Activated naive CD4-positive, alpha-beta T cell treated with anti-CD3 and anti-CD28 coated beads for 36 hours (primary cell): ENCODE data around the gene IL1RN. TPM values are rescaled to one million over a fixed set of nuclear protein-coding genes. Genes with fewer than 3 reads are reported as not detected.

ENCODE experiments used
- CTCF ChIA-PET: fragments of 350-600 bp; sonication (Branson Sonifier 250); formaldehyde crosslinking; loops from one replicate; lab custom pipeline; 2021; ENCODE audit warnings: antibody characterized with exemption; lab: Charles Lee
- DNase-seq: peaks from one replicate; pipeline ENCODE4 v3.0.0-alpha.2; 2020
- H3K27ac Mint-ChIP-seq: one replicate; pipeline ENCODE4 v1.8.0; 2021; ENCODE audit warnings: mild to moderate bottlenecking, mixed read lengths
- H3K27me3 Mint-ChIP-seq: one replicate; pipeline ENCODE4 v1.8.0; 2021; ENCODE audit warnings: low read depth, mixed read lengths
- H3K36me3 Mint-ChIP-seq: one replicate; pipeline ENCODE4 v1.8.0; 2021; ENCODE audit warnings: low read depth, mixed read lengths
- H3K4me1 Mint-ChIP-seq: one replicate; pipeline ENCODE4 v1.8.0; 2021; ENCODE audit warnings: low read depth, mixed read lengths
- H3K4me3 Mint-ChIP-seq: one replicate; pipeline ENCODE4 v1.8.0; 2021; ENCODE audit warnings: mild to moderate bottlenecking, moderate library complexity, mixed read lengths
- H3K9me3 Mint-ChIP-seq: one replicate; pipeline ENCODE4 v1.8.0; 2021; ENCODE audit warnings: mixed read lengths
- intact Hi-C: fragments of 100-400 bp; cut with micrococcal nuclease; formaldehyde crosslinking; loops from one replicate; pipeline ENCODE4 v1.15.1; 2023
- total RNA-seq, 2 experiments: library from RNA; stranded (reverse); gene quantifications; one replicate each; pipeline ENCODE4 v1.2.3, GENCODE V29; 2021

The IL1RN gene
- total RNA-seq, 2 experiments from 2014 or later, result 0.77 to 1.2 TPM

DNA sequence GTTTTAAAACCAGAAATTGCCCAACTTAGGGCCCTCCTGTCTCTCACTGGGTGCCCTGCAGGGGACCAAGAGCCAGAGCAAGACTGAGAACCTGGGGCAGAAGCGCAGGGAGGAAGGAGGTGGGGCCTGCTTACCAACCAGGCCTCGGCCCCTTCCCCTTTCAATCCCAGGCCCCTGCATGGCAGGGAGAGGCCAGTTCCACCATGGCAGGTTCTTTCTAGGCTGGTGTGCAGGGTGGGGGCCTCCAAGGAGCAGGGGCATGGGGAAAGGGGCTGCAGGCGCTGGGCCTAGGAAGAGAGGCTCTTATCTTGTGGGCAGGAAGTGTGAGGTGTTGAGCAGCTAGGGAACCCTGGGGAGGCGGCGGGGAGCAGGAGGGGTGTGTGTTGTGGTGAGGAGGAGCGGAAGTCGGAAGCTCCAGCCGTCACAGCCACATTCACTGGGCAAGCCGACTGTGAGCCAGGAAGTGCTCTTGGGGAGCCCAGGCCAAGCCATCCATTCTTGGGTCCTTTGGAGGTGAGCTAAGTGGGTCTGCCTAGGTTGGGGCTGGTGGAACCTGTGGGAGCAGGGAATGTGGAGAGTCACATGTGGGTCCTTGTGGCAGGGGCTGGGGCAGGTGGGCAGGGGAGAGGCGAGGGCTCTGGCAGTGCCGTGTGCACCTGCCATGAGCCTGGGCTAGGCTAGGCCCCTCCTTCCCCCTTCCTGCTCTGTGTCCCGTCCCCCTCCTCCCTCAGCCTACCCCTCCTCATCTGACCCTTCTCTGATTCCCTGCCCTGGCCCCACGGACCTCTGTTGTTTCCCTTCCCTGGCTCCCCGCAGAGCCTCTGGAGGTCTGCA is 46.4 kb downstream of the IL1RN start, which contains the start of gene PSD4:
Gene PSD4 (plus strand): TSS at position 430 of the 834 bp plus-strand sequence. CDS start 8,486 bp downstream, outside the sequence.
- Mint-ChIP-seq H3K27ac (peak within 1 kb of the TSS; percentile 97), H3K4me1 (peaks cover 77% of the 10 kb centered on the region), H3K27me3 (no peaks in the 10 kb centered on the region), H3K36me3 (peaks cover 38% of the 10 kb centered on the region), H3K9me3 (peaks cover 6% of the 10 kb centered on the region), H3K4me3 (peak within 1 kb of the TSS; percentile 95)
- intact Hi-C loops, result loop anchor here (1.0 to 5.0 kb wide), 9 partner anchors 15 to 986 kb away; partner anchors contain the start of gene CKAP2L
- CTCF ChIA-PET, result interaction anchor here (0.6 to 5.8 kb wide), 17 partner anchors 9 to 94 kb away, joined by 3 to 95 read pairs (median 4); no protein-coding TSS in a partner anchor
- peak; percentile 96 for DNase-seq

DNA sequence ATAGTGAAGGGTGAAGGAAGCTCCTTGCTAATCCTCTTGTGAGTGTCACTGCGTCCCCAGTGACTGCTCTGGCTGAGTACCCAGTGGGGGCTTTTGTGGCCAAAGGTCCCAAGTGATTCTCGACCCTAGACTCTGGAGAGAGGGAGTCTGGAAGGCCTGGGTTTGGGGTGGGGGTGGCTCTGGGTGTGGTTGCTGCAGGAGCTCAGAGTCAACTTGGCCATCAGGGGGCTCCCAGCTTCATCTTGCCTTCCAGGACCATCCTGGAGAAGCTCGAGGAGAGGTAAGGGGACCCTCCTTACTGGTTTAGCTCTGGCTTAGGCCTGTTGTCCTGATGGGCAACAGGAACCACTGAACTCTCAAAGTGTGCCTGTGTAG is 47.0 kb downstream of the IL1RN start:
- Mint-ChIP-seq H3K36me3 (peaks cover 41% of the 10 kb centered on the region), H3K4me3 (peak overlapping the region; percentile 95), H3K27me3 (no peaks in the 10 kb centered on the region), H3K4me1 (peaks cover 77% of the 10 kb centered on the region), H3K27ac (peak overlapping the region; percentile 97), H3K9me3 (peaks cover 6% of the 10 kb centered on the region)
- intact Hi-C loops, result loop anchor here (1.0 to 5.0 kb wide), 7 partner anchors 25 to 987 kb away; partner anchors contain the start of gene CKAP2L
- peak; percentile 40 for DNase-seq
- CTCF ChIA-PET, result interaction anchor here (0.6 to 5.8 kb wide), 17 partner anchors 9 to 95 kb away, joined by 3 to 95 read pairs (median 4); no protein-coding TSS in a partner anchor

DNA sequence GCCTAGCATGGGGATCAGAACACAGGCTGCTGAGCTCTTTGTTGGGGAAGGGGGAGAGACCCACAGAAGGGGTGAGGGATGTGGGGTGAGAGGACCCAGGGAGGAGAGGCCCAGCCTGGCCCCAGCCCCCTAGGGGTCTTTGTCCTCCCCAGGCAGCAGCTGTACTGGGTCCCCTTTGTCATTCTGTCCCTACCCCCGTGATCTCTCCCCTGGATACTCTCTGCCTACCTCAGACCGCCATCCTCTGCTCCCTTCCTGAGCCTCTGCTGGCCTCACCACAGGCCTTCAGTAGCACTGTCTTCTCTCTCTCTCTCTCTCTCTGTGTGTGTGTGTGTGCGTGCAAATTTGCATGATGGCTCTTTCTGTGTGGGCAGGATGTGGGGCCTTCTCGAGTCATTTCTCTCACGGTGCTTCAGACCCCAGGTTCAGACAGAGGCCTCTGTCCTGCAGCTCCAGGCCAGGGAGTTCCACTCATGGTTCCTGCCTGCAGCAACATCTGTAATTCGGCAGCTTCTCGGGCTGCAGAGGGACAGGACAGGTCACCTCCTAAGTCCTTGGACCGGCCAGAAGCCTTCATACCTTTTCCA is 47.7 kb downstream of the IL1RN start:
- intact Hi-C loops, result loop anchor here (1.0 to 5.0 kb wide), 5 partner anchors 8 to 178 kb away; no protein-coding TSS in a partner anchor
- CTCF ChIA-PET, result interaction anchor here (0.6 to 5.8 kb wide), 12 partner anchors 11 to 195 kb away, joined by 3 to 95 read pairs (median 6); no protein-coding TSS in a partner anchor

DNA sequence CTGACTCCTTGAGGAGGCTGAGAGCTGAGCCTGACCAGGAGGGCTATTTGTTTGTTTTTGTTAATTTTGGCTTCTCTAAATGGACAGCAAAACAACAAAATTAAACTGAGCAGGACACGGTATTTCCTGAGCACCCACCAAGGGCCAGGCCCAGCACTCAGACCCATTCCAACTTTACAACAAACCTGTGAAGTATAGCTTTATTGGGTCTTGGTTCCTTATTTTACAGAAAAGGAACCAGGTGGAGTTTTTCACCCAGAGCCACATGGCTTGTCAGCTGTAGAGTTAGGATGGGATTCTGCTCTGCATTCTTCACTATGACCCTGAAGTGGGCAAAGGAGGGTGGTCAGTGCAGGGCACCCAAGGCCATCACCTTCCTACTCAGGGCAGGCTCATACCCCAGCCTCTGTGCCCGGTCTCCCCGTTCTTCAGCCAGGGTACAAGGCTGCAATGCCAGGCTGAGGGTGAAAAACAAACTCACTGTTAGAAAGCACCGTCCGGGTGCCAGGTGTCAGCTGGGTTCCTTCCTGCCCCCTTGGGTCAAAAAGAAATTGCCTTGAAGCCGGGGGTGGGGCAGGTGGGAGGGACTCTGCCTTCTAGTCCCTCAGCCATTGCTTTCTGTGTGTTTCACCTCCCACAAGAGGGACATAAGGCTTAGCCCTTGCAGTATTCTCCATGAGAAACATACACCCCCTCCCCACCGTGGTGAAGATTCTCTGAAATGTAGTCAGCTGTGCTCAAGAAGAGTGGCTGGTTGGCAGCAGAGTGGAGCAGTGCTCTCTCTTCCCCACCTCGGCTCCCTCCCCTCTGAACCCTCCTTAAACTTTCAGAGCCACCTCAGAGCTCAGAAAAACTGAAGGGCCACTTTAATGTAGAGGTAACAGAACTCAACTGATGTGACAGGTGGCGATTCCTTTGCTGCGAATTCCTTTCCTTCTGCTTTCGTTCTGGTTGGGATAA is 48.6 kb downstream of the IL1RN start:
- H3K9me3 Mint-ChIP-seq, result peaks cover 4% of the 10 kb centered on the region
- peaks cover 85% of the 10 kb centered on the region for H3K4me1 Mint-ChIP-seq
- peak; percentile 62 for DNase-seq
- H3K27me3 Mint-ChIP-seq, result no peaks in the 10 kb centered on the region
- H3K27ac Mint-ChIP-seq, result peak overlapping the region; percentile 97
- CTCF ChIA-PET, result interaction anchor here (0.6 to 5.8 kb wide), 6 partner anchors 12 to 194 kb away, joined by 3 to 95 read pairs (median 13); no protein-coding TSS in a partner anchor
- H3K4me3 Mint-ChIP-seq, result peak overlapping the region; percentile 95
- H3K36me3 Mint-ChIP-seq, result peaks cover 39% of the 10 kb centered on the region
- intact Hi-C loops, result loop anchor here (1.0 to 5.0 kb wide), 5 partner anchors 9 to 179 kb away; no protein-coding TSS in a partner anchor

More for the DNA sequence above, 47.7 kb downstream of the IL1RN start:
- Mint-ChIP-seq H3K36me3 (peaks cover 39% of the 10 kb centered on the region), H3K4me1 (peaks cover 79% of the 10 kb centered on the region), H3K4me3 (peak overlapping the region; percentile 95), H3K27ac (peak overlapping the region; percentile 97), H3K27me3 (no peaks in the 10 kb centered on the region), H3K9me3 (peaks cover 6% of the 10 kb centered on the region)
- DNase-seq, result peak; percentile 85

DNA sequence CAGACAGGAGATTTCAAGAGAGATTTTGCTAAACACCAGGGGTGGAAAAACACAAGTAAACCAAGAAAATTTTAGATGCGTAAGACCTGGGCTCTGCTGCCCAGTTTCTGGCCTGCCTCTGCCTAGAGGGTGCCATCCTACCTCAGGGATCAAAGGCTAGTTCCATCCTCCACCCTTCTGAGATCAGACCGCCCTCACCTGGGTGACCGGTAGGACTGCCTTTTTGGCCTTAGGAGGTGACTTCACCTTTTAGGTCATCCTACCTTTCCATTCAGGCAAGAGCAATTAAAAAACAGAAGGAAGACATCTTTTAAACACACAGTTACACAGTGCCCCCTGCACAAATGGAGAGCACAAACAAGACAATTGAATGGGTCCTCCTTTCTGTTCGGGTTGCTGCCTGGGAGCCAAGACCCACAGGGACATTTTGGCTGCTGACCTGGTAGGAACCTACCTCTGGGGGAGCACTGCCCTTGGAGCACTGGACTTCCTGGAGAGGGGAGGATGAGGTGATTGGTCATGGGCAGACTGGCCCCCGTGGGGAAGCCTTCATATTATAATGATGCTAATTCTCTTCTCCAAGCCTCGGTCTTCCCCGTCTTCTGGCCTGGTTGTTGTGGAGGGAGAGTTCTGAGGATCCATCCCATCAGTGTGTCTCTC is 49.4 kb downstream of the IL1RN start:
- H3K4me1 Mint-ChIP-seq, result peaks cover 85% of the 10 kb centered on the region
- peaks cover 35% of the 10 kb centered on the region for H3K36me3 Mint-ChIP-seq
- intact Hi-C loops, result loop anchor here (5.0 kb wide), 1 partner anchor 95 kb away; no protein-coding TSS in a partner anchor
- peak overlapping the region; percentile 95 for H3K4me3 Mint-ChIP-seq
- peak overlapping the region; percentile 61 for H3K27ac Mint-ChIP-seq
- CTCF ChIA-PET, result interaction anchor here (0.9 to 5.8 kb wide), 5 partner anchors 20 to 97 kb away, joined by 3 to 95 read pairs (median 6); no protein-coding TSS in a partner anchor
- DNase-seq, result no peak
- no peaks in the 10 kb centered on the region for H3K27me3 Mint-ChIP-seq
- no peaks in the 10 kb centered on the region for H3K9me3 Mint-ChIP-seq

DNA sequence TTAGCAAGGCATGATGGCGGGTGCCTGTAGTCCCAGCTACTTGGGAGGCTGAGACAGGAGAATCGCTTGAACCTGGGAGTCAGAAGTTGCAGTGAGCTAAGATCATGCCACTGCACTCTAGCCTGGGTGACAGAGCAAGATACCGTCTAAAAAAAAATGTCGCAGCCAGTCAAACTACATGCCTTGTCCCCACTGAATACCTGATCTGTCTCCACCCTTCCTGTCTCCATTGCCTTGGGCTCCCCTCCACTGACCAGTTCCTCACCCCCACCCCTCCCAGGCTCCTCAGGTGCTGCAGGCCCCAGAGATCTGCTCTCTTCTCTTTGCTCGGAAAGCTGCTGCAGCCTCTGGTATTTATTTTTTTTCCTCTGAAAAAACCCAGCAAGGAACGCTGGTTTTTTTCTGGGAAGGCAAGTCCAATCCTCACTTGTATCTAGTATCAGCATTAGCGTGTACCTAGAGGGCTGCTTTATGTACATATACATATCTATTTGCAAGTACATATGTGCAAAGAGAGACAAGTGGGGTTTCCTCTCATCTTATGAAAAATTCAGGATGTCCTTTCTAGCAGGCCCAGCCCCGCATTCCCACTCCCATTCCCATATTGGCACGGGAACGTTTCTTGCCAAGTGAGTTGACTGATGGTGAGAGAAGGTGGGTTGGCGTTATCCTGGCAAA is 50.8 kb downstream of the IL1RN start:
- no peak for DNase-seq
- Mint-ChIP-seq H3K27ac (peak overlapping the region; percentile 67), H3K4me1 (peaks cover 81% of the 10 kb centered on the region), H3K4me3 (no peak overlapping the region), H3K9me3 (no peaks in the 10 kb centered on the region), H3K36me3 (peaks cover 40% of the 10 kb centered on the region), H3K27me3 (no peaks in the 10 kb centered on the region)
- intact Hi-C loops, result loop anchor here (5.0 kb wide), 1 partner anchor 96 kb away; no protein-coding TSS in a partner anchor
- CTCF ChIA-PET, result interaction anchor here (0.6 to 2.4 kb wide), 3 partner anchors 17 to 28 kb away, joined by 3 to 6 read pairs (median 4); no protein-coding TSS in a partner anchor

DNA sequence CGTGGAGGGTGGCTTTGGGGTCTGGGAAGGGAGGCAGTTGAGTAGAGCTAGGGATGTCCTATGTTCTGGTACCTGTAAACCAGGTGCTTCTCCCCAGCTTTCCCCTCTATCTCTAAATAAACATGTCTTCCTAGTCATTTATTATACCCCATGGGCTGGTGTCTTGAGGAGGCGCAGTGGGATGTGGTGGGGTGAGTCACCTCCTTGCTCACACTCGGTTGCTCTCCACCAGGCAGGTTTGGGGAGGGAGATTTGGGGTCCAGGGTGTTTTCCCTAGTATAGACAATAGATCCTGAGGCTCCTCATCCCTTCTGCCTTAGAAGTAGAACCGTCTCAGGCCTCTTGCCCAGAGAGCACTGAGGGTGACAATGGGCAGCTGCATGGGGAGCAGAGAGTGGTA is 51.5 kb downstream of the IL1RN start:
- Mint-ChIP-seq H3K9me3 (no peaks in the 10 kb centered on the region), H3K27me3 (no peaks in the 10 kb centered on the region), H3K36me3 (peaks cover 46% of the 10 kb centered on the region), H3K4me1 (peaks cover 81% of the 10 kb centered on the region), H3K4me3 (no peak overlapping the region), H3K27ac (peak overlapping the region; percentile 67)
- CTCF ChIA-PET, result interaction anchor here (0.6 to 2.4 kb wide), 4 partner anchors 16 to 27 kb away, joined by 3 to 6 read pairs (median 4); no protein-coding TSS in a partner anchor
- intact Hi-C loops, result loop anchor here (1.0 to 5.0 kb wide), 2 partner anchors 8 to 97 kb away; no protein-coding TSS in a partner anchor
- DNase-seq, result peak; percentile 80

DNA sequence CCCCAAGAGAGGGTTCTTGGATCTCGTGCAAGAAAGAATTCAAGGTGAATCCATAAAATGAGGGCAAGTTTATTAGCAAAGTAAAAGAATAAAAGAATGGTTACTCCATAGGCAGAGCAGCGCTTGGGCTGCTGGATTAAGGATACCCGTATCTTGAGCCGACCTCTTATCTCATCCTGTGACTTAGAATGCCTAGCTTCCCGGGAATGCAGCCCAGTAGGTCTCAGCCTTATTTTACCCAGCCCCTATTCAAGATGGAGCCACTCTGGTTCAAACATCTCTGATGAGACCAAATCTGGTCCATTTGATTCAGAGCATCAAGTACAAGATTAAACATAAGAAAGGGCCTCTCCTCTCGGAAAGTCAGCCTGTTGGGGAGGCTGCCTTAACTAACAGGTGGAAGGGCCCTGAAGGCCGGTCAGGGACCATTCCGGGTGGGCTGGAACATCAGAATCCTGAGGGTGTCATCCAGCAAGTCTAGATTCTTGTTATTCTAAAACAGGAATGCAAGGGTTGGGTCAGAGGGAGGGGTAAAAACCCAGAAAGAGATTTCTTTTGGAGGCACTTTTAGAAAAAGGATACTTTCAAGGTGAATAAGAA is 52.1 kb downstream of the IL1RN start:
- Mint-ChIP-seq H3K27ac (peak overlapping the region; percentile 67), H3K4me3 (no peak overlapping the region), H3K4me1 (peaks cover 83% of the 10 kb centered on the region), H3K36me3 (peaks cover 48% of the 10 kb centered on the region), H3K9me3 (no peaks in the 10 kb centered on the region), H3K27me3 (no peaks in the 10 kb centered on the region)
- no peak for DNase-seq
- CTCF ChIA-PET, result interaction anchor here (0.6 to 3.0 kb wide), 14 partner anchors 15 to 99 kb away, joined by 3 to 39 read pairs (median 5); no protein-coding TSS in a partner anchor
- intact Hi-C loops, result loop anchor here (1.0 to 5.0 kb wide), 3 partner anchors 8 to 97 kb away; no protein-coding TSS in a partner anchor

DNA sequence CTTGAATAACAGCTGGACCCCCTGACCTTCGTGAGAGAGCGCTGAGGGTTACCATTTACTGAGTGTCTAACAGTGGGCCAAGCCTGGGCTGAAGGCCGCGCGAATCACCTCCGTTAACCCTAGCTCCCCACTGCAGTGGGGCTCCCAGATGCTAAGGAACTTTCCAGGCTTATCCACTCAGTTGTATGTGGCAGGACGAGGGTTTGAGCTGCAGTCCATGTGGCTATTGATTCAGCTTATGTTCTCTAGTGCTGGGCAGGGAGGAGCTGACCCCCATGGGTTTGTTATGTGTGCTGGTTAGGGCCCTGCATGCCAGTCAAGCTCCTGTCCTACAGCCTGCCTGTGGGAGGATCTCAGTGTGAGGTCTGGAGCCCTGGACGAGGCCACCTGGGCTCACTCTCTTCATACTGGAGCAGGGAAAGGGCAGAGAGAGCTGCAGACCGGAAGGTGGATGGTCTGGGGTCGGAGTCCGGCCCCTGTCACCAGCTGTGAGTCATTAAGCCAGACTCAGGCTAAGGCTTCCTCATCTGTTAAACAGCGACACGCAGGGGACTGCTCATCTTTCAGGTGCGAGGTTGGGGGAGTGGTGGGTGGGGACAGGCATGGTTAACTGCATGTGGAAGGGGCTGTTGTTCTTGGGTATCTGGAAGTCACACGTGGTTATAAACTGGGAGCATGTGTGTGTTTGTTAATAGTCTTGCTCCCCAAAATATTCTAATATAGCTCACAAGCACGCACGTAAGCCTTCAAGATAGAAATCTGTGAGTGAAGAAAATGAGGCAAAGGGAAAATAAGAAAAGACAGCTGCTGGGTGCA is 52.9 kb downstream of the IL1RN start:
- Mint-ChIP-seq H3K36me3 (peaks cover 45% of the 10 kb centered on the region), H3K27me3 (no peaks in the 10 kb centered on the region), H3K27ac (peak overlapping the region; percentile 77), H3K9me3 (no peaks in the 10 kb centered on the region), H3K4me1 (peaks cover 84% of the 10 kb centered on the region), H3K4me3 (no peak overlapping the region)
- intact Hi-C loops, result loop anchor here (1.0 kb wide), 1 partner anchor 42 kb away; no protein-coding TSS in a partner anchor
- CTCF ChIA-PET, result interaction anchor here (0.6 to 3.0 kb wide), 16 partner anchors 8 to 100 kb away, joined by 3 to 39 read pairs (median 4); no protein-coding TSS in a partner anchor
- peak; percentile 54 for DNase-seq
